ENCODE data around the gene IQCK.

The IQCK gene

DNA sequence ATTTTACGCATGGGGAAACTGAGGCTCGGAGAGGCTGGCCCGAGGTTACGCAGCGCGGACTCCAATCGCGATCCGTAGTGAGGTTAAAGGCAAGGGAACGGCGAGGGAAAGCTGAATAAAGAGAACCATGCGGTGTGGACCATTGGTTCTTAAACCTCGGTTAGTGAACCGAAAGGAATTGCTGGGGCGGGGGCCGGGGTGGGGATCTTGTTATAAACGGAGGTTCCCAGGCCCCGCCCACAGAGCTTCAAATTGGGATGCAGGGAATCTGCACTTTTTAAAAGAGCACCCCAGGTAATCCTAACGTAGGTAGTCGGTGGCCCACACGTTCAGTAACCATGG, 524 bp downstream of the IQCK start:
- DNase-seq (ENCODE audit: low spot score) = no peak

DNA sequence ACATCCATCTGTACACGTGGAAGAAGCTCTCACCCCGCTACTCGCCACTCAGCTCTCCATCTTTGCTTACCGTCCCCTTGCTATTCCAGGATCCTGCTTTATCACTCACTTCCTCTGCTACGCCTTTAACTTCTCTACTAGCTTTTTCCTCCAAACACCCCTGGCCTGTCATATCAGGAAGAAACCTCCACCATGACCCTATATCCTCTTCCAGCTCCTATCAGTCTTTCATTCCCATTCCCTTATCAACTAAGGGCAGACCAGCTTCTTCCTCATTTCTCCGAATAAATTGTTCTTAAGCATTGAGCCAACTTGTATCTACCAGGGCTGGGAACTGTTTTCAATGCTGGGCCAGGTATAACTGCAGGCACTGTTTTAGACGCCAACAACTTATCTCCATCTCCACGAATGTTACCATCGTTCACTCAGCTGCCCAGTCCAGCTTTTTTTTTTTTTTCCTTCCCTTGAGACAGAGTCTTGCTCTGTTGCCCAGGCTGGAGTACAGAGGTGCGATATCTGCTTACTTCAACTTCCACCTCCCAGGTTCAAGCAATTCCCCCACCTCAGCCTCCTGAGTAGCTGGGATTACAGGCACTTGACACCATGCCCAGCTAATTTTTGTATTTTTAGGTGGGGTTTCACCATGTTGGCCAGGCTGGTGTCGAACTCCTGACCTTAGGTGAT, 4.3 kb downstream of the IQCK start:
- DNase-seq (ENCODE audit: low spot score) = no peak

DNA sequence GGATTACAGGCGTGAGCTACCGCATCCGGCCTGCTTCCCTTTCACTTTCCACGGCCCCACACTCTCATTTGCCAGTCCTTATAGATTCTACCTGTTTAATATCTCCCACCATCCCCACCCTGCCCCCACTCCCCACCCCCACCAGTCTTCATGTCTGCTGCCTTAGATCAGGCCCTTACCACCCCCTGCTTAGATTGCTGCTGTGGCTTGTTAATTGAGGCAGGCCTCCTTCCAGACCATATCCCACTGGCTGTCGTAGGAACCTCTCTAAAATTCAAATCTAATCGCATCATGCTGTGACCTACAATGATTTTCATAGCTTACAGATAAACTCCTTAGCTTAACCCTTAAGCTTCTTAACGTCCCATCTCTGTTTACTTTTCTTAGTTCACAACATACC, 4.9 kb downstream of the IQCK start:
- no peak for DNase-seq (ENCODE audit: low spot score)

DNA sequence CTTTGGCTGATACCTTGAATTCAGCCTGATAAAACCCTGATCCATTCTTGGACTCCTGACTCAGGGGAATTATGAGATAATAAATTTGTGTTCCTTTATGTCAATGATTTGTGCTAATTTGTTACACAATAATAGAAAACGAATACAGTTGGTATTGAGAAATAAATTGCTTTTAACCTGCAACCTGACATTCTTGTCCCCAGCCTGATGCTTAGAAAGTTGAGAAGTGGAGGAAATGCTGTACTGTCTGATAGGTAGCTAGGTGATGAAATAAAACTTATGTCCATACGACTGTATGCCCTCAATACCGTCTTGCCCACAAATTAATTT, 10.5 kb downstream of the IQCK start:
- no peak for DNase-seq (ENCODE audit: low spot score)

DNA sequence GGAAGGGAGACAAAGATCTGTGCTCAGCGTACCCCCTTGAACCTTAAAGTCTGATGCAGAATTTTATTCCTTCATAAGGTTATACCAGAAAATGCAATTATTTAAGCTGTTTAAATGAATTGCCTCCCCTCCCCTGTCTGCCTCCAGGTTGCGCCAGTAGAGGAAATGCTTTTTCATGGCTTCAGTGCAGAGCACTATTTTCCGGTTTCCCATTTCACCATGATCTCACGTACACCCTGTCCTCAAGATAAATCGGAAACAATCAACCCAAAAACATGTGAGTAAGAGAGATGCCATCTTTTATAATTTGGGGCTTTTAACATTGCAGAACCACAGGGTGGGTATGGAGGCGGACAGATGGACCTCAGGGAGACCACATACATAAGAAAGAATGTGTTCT, 15.5 kb downstream of the IQCK start:
- DNase-seq (ENCODE audit: low spot score) = no peak

DNA sequence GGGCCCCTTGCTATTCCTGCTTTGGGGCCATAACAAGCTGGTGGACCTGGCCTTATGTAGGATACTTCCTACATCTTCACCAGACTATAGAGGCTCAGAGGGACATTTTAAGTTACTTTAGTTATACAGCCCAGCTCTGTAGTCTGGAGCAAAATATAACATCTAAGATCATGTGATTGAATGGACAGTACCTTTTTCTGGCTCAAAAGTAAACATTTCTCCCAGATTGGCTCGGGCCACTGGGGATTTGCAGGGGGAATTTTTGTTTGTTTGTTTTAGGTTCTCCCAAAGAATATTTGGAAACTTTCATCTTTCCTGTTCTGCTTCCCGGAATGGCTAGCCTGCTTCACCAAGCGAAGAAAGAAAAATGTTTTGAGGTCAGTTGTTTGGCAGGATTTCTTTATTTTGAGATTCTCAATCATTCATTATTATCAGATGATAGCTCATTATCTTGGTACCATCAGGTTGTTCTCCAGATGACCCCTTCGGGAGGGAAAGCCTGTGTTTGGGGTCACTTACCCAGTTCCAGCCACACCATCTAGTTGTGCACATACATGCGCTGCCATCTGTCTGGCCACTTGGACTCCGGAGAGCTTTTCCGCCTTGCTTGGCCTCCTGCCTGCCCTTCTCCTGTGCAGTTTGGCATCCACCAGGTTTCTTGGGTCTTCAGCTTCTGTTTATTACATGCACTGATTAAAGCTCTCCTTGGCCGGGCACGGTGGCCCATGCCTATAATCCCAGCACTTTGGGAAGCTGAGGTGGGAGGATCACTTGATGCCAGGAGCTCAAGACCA, 17.2 kb downstream of the IQCK start:
- DNase-seq (ENCODE audit: low spot score) = no peak

DNA sequence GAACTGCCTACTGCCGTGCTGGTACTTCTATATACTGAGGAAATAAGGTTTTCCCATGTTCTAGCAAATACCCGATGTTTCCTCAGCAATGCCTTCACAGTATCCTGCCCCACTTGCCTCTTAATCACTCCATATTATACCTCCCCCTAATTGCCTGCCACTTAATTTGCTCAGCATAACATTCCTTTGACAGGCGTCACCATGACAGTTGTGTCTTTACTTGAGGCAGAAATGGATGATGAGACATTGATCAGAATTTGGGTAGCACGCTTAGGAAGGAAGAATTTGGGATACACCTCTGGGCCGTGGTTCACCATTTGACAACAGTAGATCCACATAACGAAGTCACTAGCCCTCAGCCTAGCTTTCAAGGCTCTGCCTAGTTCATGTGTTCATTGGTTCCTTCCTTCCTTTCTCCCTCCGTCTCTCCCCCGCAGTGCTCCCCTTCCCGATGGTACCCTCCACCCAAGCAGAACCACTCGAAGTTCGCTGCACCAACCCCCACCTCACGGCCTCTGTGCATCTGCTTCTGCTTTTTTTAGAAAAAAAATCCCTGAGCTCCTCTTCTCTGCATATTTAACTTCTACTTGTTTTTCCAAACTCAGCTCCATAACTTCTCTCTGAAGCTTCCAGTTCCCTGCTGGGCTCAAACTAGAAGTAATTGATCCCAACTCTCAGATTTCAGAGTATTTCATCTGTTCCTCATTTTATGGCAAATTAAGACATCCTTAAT, 19.4 kb downstream of the IQCK start:
- no peak for DNase-seq (ENCODE audit: low spot score)

DNA sequence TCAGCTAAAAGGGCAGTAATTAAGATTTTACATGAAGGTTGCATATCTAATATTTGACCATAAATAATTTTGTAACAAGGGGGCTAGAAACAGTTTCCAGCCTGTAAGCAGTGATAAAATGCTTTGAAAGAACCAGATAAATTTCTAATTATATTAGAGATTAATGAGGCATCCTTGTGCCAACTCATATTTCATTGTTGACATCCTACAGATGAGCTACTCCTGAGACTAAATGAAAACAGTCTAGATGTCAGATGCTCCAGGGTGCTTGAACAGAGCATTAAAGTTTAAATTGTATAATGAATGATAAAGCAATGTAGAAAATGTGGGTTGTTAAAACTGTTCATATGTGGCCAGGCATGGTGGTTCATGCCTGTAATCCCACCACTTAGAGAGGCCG, 23.3 kb downstream of the IQCK start:
- no peak for DNase-seq (ENCODE audit: low spot score)

DNA sequence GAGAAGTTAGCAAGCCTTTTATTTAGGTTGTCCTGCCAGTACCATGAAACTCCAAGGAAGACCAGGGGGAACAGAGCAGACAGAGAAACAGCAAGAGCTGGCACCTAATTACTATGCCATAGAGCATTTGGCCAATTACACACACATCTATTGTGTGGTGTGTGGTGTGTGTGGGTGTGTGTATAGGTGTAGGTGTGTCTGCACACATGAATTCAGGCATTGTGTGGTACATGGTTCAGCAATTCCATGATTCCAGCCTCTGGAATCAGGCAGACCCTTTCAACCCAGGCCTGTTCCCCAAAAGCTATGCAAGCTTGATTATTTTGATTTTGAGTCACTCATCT, 25.7 kb downstream of the IQCK start:
- no peak for DNase-seq (ENCODE audit: low spot score)

DNA sequence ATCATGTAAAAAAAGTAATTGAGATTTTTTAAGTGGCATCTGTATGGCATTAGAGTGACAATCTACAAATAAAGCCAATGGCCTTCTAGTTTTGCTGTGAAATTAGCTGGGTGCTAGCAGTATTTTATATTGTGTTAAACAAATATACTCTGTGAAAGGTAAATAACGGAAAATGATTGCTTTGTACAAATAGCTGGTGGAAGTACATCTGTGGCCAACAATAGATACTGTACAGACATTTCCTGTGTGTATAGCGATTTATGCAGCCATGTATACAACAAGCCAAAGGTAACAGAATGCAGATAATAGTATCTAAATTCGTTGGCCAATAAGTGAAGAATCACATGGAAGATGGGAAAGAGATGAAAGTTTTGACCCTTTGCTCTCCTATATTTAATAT, 26.6 kb downstream of the IQCK start:
- no peak for DNase-seq (ENCODE audit: low spot score)

DNA sequence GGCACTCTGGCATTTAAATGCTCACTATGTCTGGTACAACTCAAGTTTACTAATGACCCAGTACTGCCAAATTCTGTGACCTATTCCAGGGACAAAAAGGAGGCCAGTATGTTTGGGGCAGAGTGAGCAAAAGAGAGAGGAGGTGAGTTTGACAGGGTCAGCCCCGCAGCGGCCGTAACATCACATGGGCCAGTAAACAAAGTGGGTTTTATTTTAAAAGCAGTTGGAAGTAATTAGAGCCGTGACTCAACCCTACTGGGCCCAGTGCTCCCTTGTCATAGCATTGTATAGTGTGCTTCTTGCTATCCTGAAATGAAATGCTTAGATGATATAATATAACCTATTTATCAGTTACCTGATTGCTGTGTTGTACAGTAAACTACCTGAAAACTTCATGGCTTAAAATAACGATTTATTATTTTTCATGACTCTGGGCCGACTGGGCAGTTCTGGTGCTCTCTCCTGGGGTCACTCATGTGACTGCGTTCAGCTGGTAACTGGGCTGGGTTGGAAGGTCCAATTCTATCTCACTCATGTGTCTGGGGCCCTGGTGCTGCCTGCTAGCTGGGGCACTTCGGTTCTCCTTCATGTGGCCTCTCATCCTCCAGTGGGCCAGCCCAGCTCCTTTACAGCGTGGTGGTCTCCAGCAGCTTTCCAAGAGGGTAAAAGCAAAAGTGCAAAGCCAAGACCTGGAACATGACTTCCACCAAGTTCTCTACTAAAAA, 27.4 kb downstream of the IQCK start:
- no peak for DNase-seq (ENCODE audit: low spot score)

DNA sequence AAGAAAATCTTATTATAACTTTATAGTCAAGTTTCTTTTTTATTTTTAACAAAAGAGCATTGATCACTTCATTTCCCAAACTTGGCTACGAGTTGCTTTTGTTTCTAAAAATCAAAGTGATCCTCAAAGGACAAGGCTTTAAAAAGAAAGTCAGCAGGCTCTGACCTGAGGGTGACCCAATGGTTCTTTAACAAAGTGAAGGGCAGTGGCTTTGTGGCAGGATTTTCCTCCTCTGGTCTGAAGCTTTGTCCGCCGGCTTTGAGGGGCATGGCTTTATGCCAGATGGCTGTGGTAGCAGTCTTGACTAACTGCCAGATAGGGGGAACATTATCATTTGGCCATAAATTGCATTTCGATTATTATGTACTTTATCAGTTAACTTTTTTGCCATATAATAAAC, 28.5 kb downstream of the IQCK start:
- DNase-seq (ENCODE audit: low spot score) = no peak

DNA sequence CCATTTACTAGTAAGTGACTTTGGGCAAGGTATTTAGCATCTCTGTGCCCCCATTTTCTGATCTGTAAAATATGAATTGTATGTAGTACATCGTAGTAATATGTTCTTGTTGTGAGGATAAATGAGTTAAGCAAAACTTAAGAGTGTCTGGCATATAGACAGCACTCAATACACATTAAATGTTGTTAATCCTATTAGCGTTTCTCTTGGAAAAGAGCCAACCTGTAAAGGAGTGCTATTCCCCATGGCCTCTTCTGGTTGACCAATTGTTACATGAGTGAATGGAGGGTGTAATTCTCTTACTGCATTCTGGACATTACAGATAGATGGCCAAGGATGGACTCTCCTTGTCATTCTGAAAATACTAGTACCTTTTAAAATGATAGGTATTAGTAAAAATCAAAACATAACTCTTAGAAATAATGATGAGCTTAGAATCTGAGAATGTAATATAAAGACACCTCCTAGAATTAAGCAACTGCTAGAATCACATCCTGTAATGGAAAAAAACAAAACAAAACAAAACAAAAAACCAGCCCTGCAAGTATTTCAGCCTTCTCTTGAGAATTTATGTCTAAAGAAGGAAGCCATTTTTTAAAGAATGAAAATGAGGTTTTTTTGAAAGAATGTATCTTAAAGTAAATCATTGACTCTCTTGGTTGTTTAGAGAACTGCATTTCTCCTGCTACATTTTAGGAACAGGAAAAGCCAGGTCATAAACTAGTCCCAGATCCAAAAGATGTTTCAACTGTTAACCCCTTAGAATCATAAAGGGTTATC, 30.5 kb downstream of the IQCK start:
- DNase-seq (ENCODE audit: low spot score) = no peak

DNA sequence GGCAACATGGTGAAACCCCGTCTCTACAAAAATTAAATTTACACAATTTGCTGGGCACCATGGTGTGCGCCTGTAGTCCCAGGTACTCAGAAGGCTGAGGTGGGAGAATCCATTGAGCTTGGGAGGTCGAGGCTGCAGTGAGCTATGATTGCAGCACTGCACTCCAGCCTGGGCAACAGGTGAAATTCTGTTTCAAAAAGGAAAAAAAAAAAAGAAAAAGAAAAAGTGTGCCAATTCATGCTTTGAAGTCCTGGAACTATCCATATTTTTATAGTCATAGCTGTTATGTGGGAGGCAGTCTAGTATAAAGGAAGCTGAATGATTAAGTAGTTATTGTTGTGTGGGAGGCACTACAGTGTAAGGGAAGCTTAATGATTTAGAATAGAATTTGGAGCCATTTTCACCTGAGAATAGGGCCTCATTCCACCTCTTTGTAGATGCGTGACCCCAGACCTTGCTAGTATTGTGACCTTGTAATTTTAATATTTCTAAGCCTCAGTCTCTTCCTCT, 31.6 kb downstream of the IQCK start:
- no peak for DNase-seq (ENCODE audit: low spot score)

DNA sequence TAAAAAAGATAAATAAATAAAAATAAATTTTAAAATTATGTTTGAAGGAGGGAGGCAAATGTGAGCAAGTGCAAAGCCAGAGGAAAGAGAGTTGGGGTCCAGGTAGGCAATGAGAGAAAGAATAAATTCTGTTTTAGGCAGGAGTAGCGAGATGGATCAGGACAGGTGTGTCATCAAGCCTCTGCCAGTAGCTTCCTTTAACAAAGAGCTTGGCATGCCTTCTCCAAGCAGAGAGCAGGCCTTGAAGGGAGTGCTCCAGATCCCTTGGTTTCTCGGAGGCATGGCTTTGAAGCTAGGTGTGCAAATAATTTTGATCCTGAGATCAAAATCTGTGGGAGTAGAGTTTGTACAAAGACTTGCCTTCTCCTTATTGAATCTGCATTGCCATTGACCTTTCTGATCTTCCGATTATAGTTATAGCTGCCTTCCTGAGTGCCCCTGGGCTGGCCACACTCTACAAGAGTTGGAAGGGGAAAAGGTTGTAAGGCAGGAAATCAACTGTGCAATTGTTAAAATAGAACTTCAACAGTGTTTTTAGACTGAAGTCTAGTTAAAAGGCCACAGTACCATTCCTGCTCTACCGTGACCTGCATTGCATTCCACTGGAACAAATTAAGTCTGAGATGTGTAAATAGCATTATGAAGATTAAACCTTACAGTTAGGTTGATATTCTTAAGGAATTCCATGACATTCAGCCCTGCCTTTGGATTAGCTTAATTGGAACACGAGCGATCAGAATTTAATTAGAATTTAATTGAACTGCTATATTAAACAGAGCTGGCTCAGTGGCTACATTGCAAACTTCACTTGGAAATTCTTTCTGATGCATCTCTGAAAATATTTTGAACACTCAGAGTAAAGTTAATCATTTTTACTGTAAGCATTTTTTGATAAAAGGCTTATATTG, 33.7 kb downstream of the IQCK start:
- no peak for DNase-seq (ENCODE audit: low spot score)

DNA sequence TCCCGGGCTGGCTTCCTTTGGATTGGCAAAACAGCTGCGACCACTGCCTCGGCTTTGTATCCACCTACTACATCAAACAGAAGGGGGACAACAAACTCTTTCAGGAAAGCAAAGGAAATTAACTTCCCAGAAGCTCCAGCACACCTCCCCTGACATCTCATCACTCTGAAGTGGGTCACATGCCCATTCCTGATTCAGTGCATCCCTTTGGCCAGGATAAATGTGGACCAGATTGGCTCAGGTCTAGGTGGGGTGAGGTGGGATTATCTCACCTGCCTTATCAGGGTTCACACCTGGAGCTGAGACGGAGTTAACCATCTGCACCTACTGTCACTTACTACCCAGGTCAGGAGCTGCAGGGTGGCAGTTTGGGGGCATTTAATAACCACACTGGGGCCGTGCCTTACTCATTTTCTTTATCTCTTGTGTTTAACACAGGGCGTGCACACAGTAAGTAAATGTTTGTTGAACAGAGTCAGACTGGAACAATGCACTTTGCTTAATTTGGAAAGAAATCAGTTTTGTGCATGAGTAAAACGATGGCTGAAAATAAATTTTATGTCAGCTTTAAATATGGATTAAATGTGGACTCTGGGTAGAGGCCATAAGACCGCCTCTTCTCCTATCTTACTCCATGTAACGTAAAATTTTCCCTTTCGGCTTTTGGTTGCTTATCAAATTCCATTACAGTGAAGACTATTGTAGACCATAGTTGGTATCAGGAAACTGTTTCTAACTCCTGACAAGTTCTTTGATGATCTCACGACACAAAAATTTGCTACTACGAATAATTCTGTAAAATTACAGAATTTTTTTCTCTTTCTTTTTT, 36.0 kb downstream of the IQCK start:
- DNase-seq (ENCODE audit: low spot score) = no peak

DNA sequence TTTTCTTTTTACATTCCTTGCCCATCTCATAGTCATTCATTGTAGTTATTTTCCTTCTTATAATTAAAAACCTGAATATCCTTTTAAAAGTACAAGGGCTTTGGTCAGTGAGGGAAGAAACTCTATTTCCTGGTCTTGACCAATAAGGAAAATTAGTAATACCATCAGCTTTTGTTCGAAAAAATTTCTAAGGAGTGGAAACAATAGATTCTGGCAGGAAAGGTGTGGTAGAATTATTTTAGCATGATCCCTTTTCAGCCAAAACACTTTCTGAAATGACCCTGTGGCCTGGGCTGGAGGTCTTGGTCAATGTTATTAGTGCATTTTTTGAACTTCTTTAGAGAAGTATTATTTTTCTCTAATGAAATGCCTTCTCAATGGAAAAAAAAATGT, 36.6 kb downstream of the IQCK start:
- DNase-seq (ENCODE audit: low spot score) = no peak

DNA sequence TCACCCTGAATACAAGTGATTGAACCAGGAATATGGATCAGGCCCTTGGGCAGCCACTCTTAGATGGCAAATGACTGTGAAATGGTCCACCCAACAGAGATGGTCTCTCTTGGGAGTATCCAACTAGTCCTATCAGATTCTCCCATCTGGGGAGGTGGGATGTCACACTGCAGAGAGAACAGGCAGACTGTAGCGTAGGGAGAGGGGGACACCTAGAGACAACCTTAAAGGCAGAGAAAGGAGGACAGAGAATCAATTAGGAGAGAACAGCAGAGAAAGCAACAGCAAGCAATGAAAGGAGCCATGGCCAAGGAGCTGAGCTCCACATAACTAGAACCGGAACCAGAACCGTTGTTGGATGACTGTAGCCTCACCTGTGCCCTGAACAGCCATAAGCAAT, 37.2 kb downstream of the IQCK start:
- DNase-seq (ENCODE audit: low spot score) = no peak

DNA sequence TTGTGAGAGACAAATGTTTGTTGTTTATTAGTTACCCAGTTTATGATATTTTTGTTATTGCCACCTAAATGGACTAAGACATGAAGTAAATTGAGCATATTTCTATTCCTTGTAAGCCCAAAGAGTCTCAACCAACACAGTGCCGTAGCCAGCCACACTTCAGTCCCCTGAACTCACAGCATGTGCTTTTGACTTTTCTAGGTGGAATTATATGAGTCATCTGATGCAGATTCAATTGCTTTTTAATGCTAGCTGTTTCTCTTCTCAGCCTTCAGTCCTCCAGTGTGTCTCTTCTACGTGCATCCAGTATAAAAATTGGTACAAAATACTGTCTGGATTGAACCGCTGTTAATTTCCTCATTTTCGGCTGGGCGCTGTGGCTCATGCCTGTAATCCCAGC, 39.0 kb downstream of the IQCK start:
- no peak for DNase-seq (ENCODE audit: low spot score)

Measured in pons (tissue), 1 donor.